Natural killer cell (primary cell): ENCODE data around the gene TRIM59. TPM values are rescaled to one million over a fixed set of nuclear protein-coding genes. Genes with fewer than 3 reads are reported as not detected.
A peak's percentile ranks its signal among the peaks of the same experiment; 100 is the strongest.

ENCODE experiments used
- ATAC-seq, 3 donors: fragments of 150-1000 bp in 2 of 3; fragments of 200-7000 bp in 1 of 3; cut with Tn5 transposase; 1 replicate in 1 of 3; 2 replicates in 2 of 3; pipeline ENCODE4 v1.10.0; 2021; ENCODE audit warnings: mild to moderate bottlenecking in 2 of 3, moderate library complexity in 2 of 3
- DNase-seq, 2 donors: peaks; one replicate each; pipeline versions ENCODE4 v3.0.0 to v3.0.0-alpha.2; 2013 to 2021; ENCODE audit warnings: mixed read lengths in 1 of 2
- H3K27ac ChIP-seq: one replicate; pipeline ENCODE4 v1.5.1; 2013; ENCODE audit warnings: mild to moderate bottlenecking, low read length
- H3K27me3 ChIP-seq: one replicate; pipeline ENCODE4 v1.6.1; 2013; ENCODE audit warnings: low read length; ENCODE audit not compliant: control insufficient read depth, insufficient read depth
- H3K36me3 ChIP-seq: one replicate; pipeline ENCODE4 v1.6.1; 2013; ENCODE audit warnings: low read length; ENCODE audit not compliant: control insufficient read depth, insufficient read depth
- H3K4me1 ChIP-seq: one replicate; pipeline ENCODE4 v1.6.1; 2013; ENCODE audit warnings: low read length; ENCODE audit not compliant: control insufficient read depth, insufficient read depth
- H3K4me3 ChIP-seq: one replicate; pipeline ENCODE4 v1.5.1; 2013; ENCODE audit warnings: low read length
- H3K9me3 ChIP-seq: one replicate; pipeline ENCODE4 v1.6.1; 2013; ENCODE audit warnings: low read length; ENCODE audit not compliant: control insufficient read depth, insufficient read depth
- H3K27ac Mint-ChIP-seq, 2 donors: one replicate each; pipeline ENCODE4 v1.8.0; 2022; ENCODE audit warnings: mild to moderate bottlenecking in 2 of 2, mixed read lengths in 2 of 2, moderate library complexity in 1 of 2
- H3K27me3 Mint-ChIP-seq, 2 donors: one replicate each; pipeline ENCODE4 v1.8.0; 2022; ENCODE audit warnings: low read depth in 2 of 2, mixed read lengths in 2 of 2
- H3K36me3 Mint-ChIP-seq: one replicate; pipeline ENCODE4 v1.8.0; 2022; ENCODE audit warnings: mixed read lengths
- H3K4me1 Mint-ChIP-seq, 2 donors: one replicate each; pipeline ENCODE4 v1.8.0; 2022; ENCODE audit warnings: mixed read lengths in 2 of 2
- H3K4me3 Mint-ChIP-seq: one replicate; pipeline ENCODE4 v1.8.0; 2022; ENCODE audit warnings: mild to moderate bottlenecking, moderate library complexity, mixed read lengths
- H3K9me3 Mint-ChIP-seq, 2 donors: one replicate each; pipeline ENCODE4 v1.8.0; 2022; ENCODE audit warnings: mixed read lengths in 2 of 2
- CTCF ChIP-seq: fragments of 200-600 bp; IDR thresholded peaks from one replicate; pipeline ENCODE4 v1.8.0; 2022; ENCODE audit warnings: antibody characterized with exemption
- WGBS: methylation state at CpG from one replicate; pipeline ENCODE4 v1.1.7; 2013; ENCODE audit warnings: missing lambda C conversion rate; ENCODE audit not compliant: insufficient coverage; 5-methylcytosine and 5-hydroxymethylcytosine counted together
- intact Hi-C: fragments of 100-400 bp; cut with micrococcal nuclease; formaldehyde crosslinking; loops from one replicate; pipeline ENCODE4 v1.14.2; 2022
- total RNA-seq, 4 donors: library from RNA; stranded (reverse); fragments of 120-200 nt in 1 of 4; gene quantifications; one replicate each; pipeline versions ENCODE4 v1.2.3 to v1.2.4, GENCODE V29; 2013 to 2022

TRIM59 gene
- total RNA-seq, 3 donors from 2014 or later (not counting 1 experiment from before 2014, with no cell fraction given): 16.7 to 20.3 (median 17.9) TPM

GRCh38 chr3:160427832-160428424 lies 21.7 kb downstream of the TRIM59 start:
- Mint-ChIP-seq H3K36me3 (no peaks in the 10 kb centered on the region), H3K4me1 (no peaks in the 10 kb centered on the region), H3K27ac (no peak overlapping the region), H3K4me3 (no peak overlapping the region), H3K9me3 (no peaks in the 10 kb centered on the region), H3K27me3 (no peaks in the 10 kb centered on the region)
- Histone ChIP-seq H3K4me3 (no peak overlapping the region), H3K4me1 (no peaks in the 10 kb centered on the region), H3K9me3 (no peaks in the 10 kb centered on the region), H3K36me3 (peaks cover 72% of the 10 kb centered on the region), H3K27me3 (no peaks in the 10 kb centered on the region), H3K27ac (no peak overlapping the region)
- 92% methylated on average over 8 of the region's 11 CpGs for WGBS
- ATAC-seq: no peak
- no peak for DNase-seq
- TF ChIP-seq CTCF: no peak
- intact Hi-C loops: no loop called here

GRCh38 chr3:160417311-160417710 lies 32.3 kb downstream of the TRIM59 start:
- Histone ChIP-seq H3K4me1 (no peaks in the 10 kb centered on the region), H3K4me3 (no peak overlapping the region), H3K27me3 (no peaks in the 10 kb centered on the region), H3K36me3 (peaks cover 66% of the 10 kb centered on the region), H3K27ac (no peak overlapping the region), H3K9me3 (no peaks in the 10 kb centered on the region)
- H3K36me3 Mint-ChIP-seq: peaks cover 11% of the 10 kb centered on the region
- no peaks in the 10 kb centered on the region for H3K9me3 Mint-ChIP-seq
- H3K27me3 Mint-ChIP-seq: no peaks in the 10 kb centered on the region
- ATAC-seq (no peak), DNase-seq (no peak)
- H3K4me1 Mint-ChIP-seq: no peaks in the 10 kb centered on the region
- peak overlapping the region in 1 of 2 donors; percentile 45 for H3K27ac Mint-ChIP-seq
- H3K4me3 Mint-ChIP-seq: no peak overlapping the region
- WGBS: 71% methylated on average over 2 of the region's 3 CpGs
- intact Hi-C loops: no loop called here
- TF ChIP-seq CTCF: no peak

- no peaks in the 10 kb centered on the region for H3K27me3 ChIP-seq
- H3K4me3 Mint-ChIP-seq: no peak overlapping the region
- no peak overlapping the region for H3K4me3 ChIP-seq
- H3K4me1 Mint-ChIP-seq: no peaks in the 10 kb centered on the region
- peak; percentile 90 to 96 (median 93) for ATAC-seq
- peaks cover 3% of the 10 kb centered on the region for H3K36me3 Mint-ChIP-seq
- no peaks in the 10 kb centered on the region for H3K9me3 ChIP-seq
- 17% methylated on average over 2 of the region's 3 CpGs for WGBS
- no peaks in the 10 kb centered on the region for H3K9me3 Mint-ChIP-seq
- peak; percentile 87 for TF ChIP-seq CTCF
- no peaks in the 10 kb centered on the region for H3K27me3 Mint-ChIP-seq
- no peaks in the 10 kb centered on the region for H3K4me1 ChIP-seq
- H3K27ac Mint-ChIP-seq: no peak overlapping the region
- H3K36me3 ChIP-seq: peaks cover 55% of the 10 kb centered on the region
- peak; percentile 43 to 85 for DNase-seq
- intact Hi-C loops: loop anchor here (1.0 to 5.0 kb wide), 3 partner anchors 251 to 529 kb away; no protein-coding TSS in a partner anchor
- H3K27ac ChIP-seq: no peak overlapping the region
Observed at GRCh38 chr3:160413613-160414248, 35.9 kb downstream of the TRIM59 start.
